GM23248 (cell line): ENCODE results near the gene CNTN2.

Experiments used
- EZH2 ChIP-seq: fragments of 200-600 bp; sonication (generic); IDR thresholded peaks from 2 replicates; pipeline ENCODE4 v1.6.1; 2018; ENCODE audit warnings: antibody characterized with exemption, mild to moderate bottlenecking; ENCODE audit not compliant: insufficient read depth, poor library complexity, severe bottlenecking
- EZH2phosphoT487 ChIP-seq: fragments of 200-600 bp; sonication (generic); IDR thresholded peaks from 2 replicates; pipeline ENCODE4 v1.6.1; 2018; ENCODE audit warnings: antibody characterized with exemption, moderate library complexity, mild to moderate bottlenecking, low read depth; ENCODE audit not compliant: insufficient read depth

DNA sequence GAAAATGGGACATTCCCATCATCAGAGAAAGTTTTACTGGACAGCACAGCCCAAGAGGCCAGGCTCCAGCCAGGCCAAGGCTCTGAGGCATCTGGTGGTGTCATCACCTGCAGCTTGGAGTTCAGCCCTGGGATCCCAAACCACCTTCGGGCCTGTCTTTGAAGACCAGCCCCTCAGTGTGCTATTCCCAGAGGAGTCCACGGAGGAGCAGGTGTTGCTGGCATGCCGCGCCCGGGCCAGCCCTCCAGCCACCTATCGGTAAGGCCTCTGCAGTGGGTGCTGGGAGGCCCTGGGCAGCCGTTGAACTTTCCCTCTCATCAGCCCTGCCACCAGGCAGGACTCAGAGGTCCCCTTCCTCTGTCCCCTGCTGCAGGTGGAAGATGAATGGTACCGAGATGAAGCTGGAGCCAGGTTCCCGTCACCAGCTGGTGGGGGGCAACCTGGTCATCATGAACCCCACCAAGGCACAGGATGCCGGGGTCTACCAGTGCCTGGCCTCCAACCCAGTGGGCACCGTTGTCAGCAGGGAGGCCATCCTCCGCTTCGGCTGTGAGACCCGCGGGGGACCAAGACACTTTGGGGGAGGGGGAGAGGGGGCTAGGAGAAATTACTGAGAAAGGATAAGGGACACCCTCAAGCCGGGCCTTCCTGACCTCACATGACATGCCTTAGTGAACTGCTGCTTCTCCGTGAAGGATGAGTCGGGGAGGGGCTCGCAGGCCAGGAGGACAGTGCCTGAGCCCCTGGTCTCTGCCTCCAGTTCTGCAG lies 15.0 kb downstream of the CNTN2 start:
- no peak for TF ChIP-seq EZH2
- no peak for TF ChIP-seq EZH2phosphoT487
